Spleen (tissue), 11 donors: ENCODE data around the gene TMEM114. TPM values are rescaled to one million over a fixed set of nuclear protein-coding genes. Genes with fewer than 3 reads are reported as not detected.

Experiments
- DNase-seq: peaks from one replicate; pipeline ENCODE4 v3.0.0-alpha.2; 2020
- H3K27ac ChIP-seq, 8 donors: fragments of 200-600 bp; sonication (generic) in 7 of 8; 1 replicate in 4 of 8; 2 replicates in 4 of 8; pipeline versions ENCODE4 v1.5.0 to v1.8.0; 2016 to 2021; ENCODE audit warnings: inconsistent platforms in 4 of 8, mild to moderate bottlenecking in 4 of 8, moderate library complexity in 1 of 8
- H3K27me3 ChIP-seq, 7 donors: fragments of 200-600 bp; sonication (generic) in 6 of 7; replicated peaks in 1 of 7; 1 replicate in 4 of 7; 2 replicates in 3 of 7; pipeline versions ENCODE4 v1.5.0 to v1.8.0; 2016 to 2021; ENCODE audit warnings: inconsistent platforms in 3 of 7, mild to moderate bottlenecking in 1 of 7
- H3K36me3 ChIP-seq, 6 donors: fragments of 200-600 bp; sonication (generic) in 5 of 6; 1 replicate in 4 of 6; 2 replicates in 2 of 6; pipeline versions ENCODE4 v1.5.0 to v1.8.0; 2016 to 2021; ENCODE audit warnings: inconsistent platforms in 2 of 6
- H3K4me1 ChIP-seq, 6 donors: fragments of 200-600 bp; sonication (generic) in 5 of 6; 1 replicate in 3 of 6; 2 replicates in 3 of 6; pipeline versions ENCODE4 v1.5.0 to v1.8.0; 2016 to 2021; ENCODE audit warnings: inconsistent platforms in 3 of 6
- H3K4me3 ChIP-seq, 8 donors: fragments of 200-600 bp; sonication (generic) in 7 of 8; 1 replicate in 4 of 8; 2 replicates in 4 of 8; pipeline versions ENCODE4 v1.5.0 to v1.8.0; 2016 to 2021; ENCODE audit warnings: inconsistent platforms in 4 of 8, mild to moderate bottlenecking in 4 of 8, moderate library complexity in 2 of 8
- H3K9me3 ChIP-seq, 8 donors: fragments of 200-600 bp; sonication (generic) in 7 of 8; 1 replicate in 4 of 8; 2 replicates in 4 of 8; pipeline versions ENCODE4 v1.5.0 to v1.8.0; 2016 to 2021; ENCODE audit warnings: inconsistent platforms in 4 of 8
- CTCF ChIP-seq, 11 experiments: fragments of 200-600 bp in 7 of 11; fragments of 450-650 bp in 4 of 11; sonication (generic) in 4 of 11; IDR thresholded peaks in 8 of 11; conservative IDR thresholded peaks in 3 of 11; 1 replicate in 7 of 11; 2 replicates in 4 of 11; pipeline versions ENCODE4 v1.4.0 to v1.8.0; 2016 to 2021; ENCODE audit warnings: antibody characterized with exemption in 11 of 11, inconsistent platforms in 4 of 11, mild to moderate bottlenecking in 1 of 11
- POLR2A ChIP-seq, 3 donors: fragments of 450-650 bp; IDR thresholded peaks; one replicate each; pipeline ENCODE4 v1.5.1; 2017; ENCODE audit warnings: antibody characterized with exemption in 3 of 3, mild to moderate bottlenecking in 1 of 3
- POLR2AphosphoS5 ChIP-seq, 3 donors: sonication (generic); formaldehyde crosslinking; IDR thresholded peaks; one replicate each; pipeline ENCODE4 v1.5.1; 2017; ENCODE audit warnings: antibody characterized with exemption in 3 of 3
- WGBS, 5 donors: extraction: QIAGEN DNeasy Blood & Tissue Kit in 3 of 5; methylation state at CpG; one replicate each; pipeline versions ENCODE4 v1.1.5 to v1.1.7; 2013 to 2018; 5-methylcytosine and 5-hydroxymethylcytosine counted together
- intact Hi-C: fragments of 100-400 bp; cut with DNase I; formaldehyde crosslinking; loops from one replicate; pipeline ENCODE4 v1.15.0; 2023; ENCODE audit warnings: low total_unique reads
- polyA plus RNA-seq, 3 donors: library from polyadenylated mRNA; stranded (reverse); fragments of 200-250 nt; gene quantifications; one replicate each; pipeline ENCODE4 v1.2.1, GENCODE V29; 2013
- total RNA-seq, 7 donors: library from RNA; depleted of rRNA in 3 of 7; stranded (reverse); fragments of >200 nt in 3 of 7; fragmentation: NEBNext Ultra II Directional in 4 of 7; extraction: Animal tissue kit (Norgen Biotek cat#: 25700) in 4 of 7; gene quantifications; one replicate each; pipeline versions ENCODE4 v1.1.0 to v1.2.1, GENCODE V29; 2016 to 2021
- donor health status: healthy with polysubstance abuse.
- donor health status: DM: no; HTN: no; CAD: no; lungs with moderate emphysema.
- donor health status: DM: no; HTN: no; CAD: no.
- donor health status: Bipolar disorder and iron deficiency.
- donor health status: healthy.
- donor health status: DM: no; HTN: no; CAD: no.
- donor health status: DM: yes; HTN: yes; CAD: no.

TMEM114 gene
- total and polyA plus RNA-seq, 10 donors = not detected

- Histone ChIP-seq H3K9me3 (no peaks in the 10 kb centered on the region), H3K27me3 (peaks cover 0 to 20% (median 0%) of the 10 kb centered on the region in 7 donors), H3K36me3 (no peaks in the 10 kb centered on the region), H3K4me1 (no peaks in the 10 kb centered on the region), H3K27ac (no peak overlapping the region), H3K4me3 (no peak overlapping the region)
- no peak for DNase-seq
- intact Hi-C loops = no loop called here
- 51 to 86% (median 64%) methylated on average over 3 of the region's 3 CpGs for WGBS, 5 donors
- TF ChIP-seq POLR2AphosphoS5 (IDR thresholded peaks at IDR 0.05) (no peak), CTCF (IDR thresholded peaks at IDR 0.05 in 8 of 11, conservative IDR thresholded peaks at IDR 0.05 in 3 of 11) (no peak), POLR2A (IDR thresholded peaks at IDR 0.05) (no peak)
Measured at GRCh38 chr16:8543258-8543657, 47.1 kb downstream of the TMEM114 start.

GRCh38 chr16:8542393-8542792, 47.9 kb downstream of the TMEM114 start:
- DNase-seq = no peak
- Histone ChIP-seq H3K27ac (no peak overlapping the region), H3K4me3 (no peak overlapping the region), H3K9me3 (no peaks in the 10 kb centered on the region), H3K36me3 (no peaks in the 10 kb centered on the region), H3K27me3 (peaks cover 0 to 12% (median 0%) of the 10 kb centered on the region in 7 donors), H3K4me1 (no peaks in the 10 kb centered on the region)
- 15 to 45% (median 27%) methylated on average over 2 of the region's 2 CpGs for WGBS, 5 donors
- intact Hi-C loops = no loop called here
- TF ChIP-seq CTCF (IDR thresholded peaks at IDR 0.05 in 8 of 11, conservative IDR thresholded peaks at IDR 0.05 in 3 of 11) (no peak), POLR2AphosphoS5 (IDR thresholded peaks at IDR 0.05) (no peak), POLR2A (IDR thresholded peaks at IDR 0.05) (no peak)

GRCh38 chr16:8541868-8542267, 48.4 kb downstream of the TMEM114 start:
- TF ChIP-seq CTCF (IDR thresholded peaks at IDR 0.05 in 8 of 11, conservative IDR thresholded peaks at IDR 0.05 in 3 of 11) = no peak
- TF ChIP-seq POLR2AphosphoS5 (IDR thresholded peaks at IDR 0.05) = no peak
- TF ChIP-seq POLR2A (IDR thresholded peaks at IDR 0.05) = no peak
- no peak overlapping the region for H3K4me3 ChIP-seq
- WGBS, 5 donors = 47 to 69% (median 56%) methylated on average over 4 of the region's 4 CpGs
- H3K27me3 ChIP-seq = peaks cover 0 to 7% (median 0%) of the 10 kb centered on the region in 7 donors
- no peaks in the 10 kb centered on the region for H3K9me3 ChIP-seq
- no peak for DNase-seq
- H3K27ac ChIP-seq = no peak overlapping the region
- H3K36me3 ChIP-seq = no peaks in the 10 kb centered on the region
- no peaks in the 10 kb centered on the region for H3K4me1 ChIP-seq
- intact Hi-C loops = no loop called here

GRCh38 chr16:8537691-8538342, 52.5 kb downstream of the TMEM114 start:
- H3K4me3 ChIP-seq = no peak overlapping the region
- no peak for TF ChIP-seq POLR2AphosphoS5 (IDR thresholded peaks at IDR 0.05)
- no peak for TF ChIP-seq CTCF (IDR thresholded peaks at IDR 0.05 in 8 of 11, conservative IDR thresholded peaks at IDR 0.05 in 3 of 11)
- TF ChIP-seq POLR2A (IDR thresholded peaks at IDR 0.05) = no peak
- H3K4me1 ChIP-seq = no peaks in the 10 kb centered on the region
- no peaks in the 10 kb centered on the region for H3K36me3 ChIP-seq
- whole genome bisulfite sequencing, 5 donors = 73 to 84% (median 78%) methylated on average over 6 of the region's 6 CpGs
- H3K27me3 ChIP-seq = peaks cover 0 to 5% (median 0%) of the 10 kb centered on the region in 7 donors
- DNase-seq = no peak
- H3K9me3 ChIP-seq = no peaks in the 10 kb centered on the region
- intact Hi-C loops = no loop called here
- H3K27ac ChIP-seq = no peak overlapping the region
